Activated CD4-positive, alpha-beta memory T cell treated with anti-CD3 and anti-CD28 coated beads, Interleukin-2, amount 10 ng/mL, durations not matched to agents 7 days and 5 days (primary cell): ENCODE data around the gene TMEM235. TPM values are rescaled to one million over a fixed set of nuclear protein-coding genes. Genes with fewer than 3 reads are reported as not detected.
"Not testable (repeated sequence)": the region's sequence is repeated elsewhere in the genome, so short reads cannot be mapped to it uniquely, and the experiment has no call there.

Experiments used
- CTCF ChIA-PET: fragments of 350-600 bp; sonication (Branson Sonifier 250); formaldehyde crosslinking; loops from one replicate; lab custom pipeline; 2021; ENCODE audit warnings: antibody characterized with exemption, inconsistent platforms; lab: Charles Lee
- POLR2A ChIA-PET: fragments of 350-600 bp; sonication (Branson Sonifier 250); formaldehyde crosslinking; loops from one replicate; lab custom pipeline; 2021; ENCODE audit warnings: antibody characterized with exemption; lab: Charles Lee
- DNase-seq: peaks from one replicate; pipeline ENCODE4 v3.0.0-alpha.2; 2020
- H3K27ac Mint-ChIP-seq: one replicate; pipeline ENCODE4 v1.8.0; 2021; ENCODE audit warnings: mild to moderate bottlenecking, mixed read lengths
- H3K27me3 Mint-ChIP-seq: one replicate; pipeline ENCODE4 v1.8.0; 2021; ENCODE audit warnings: mixed read lengths
- H3K36me3 Mint-ChIP-seq: one replicate; pipeline ENCODE4 v1.8.0; 2021; ENCODE audit warnings: low read depth, mixed read lengths
- H3K4me1 Mint-ChIP-seq: one replicate; pipeline ENCODE4 v1.8.0; 2021; ENCODE audit warnings: mixed read lengths
- H3K4me3 Mint-ChIP-seq: one replicate; pipeline ENCODE4 v1.8.0; 2021; ENCODE audit warnings: mild to moderate bottlenecking, mixed read lengths
- H3K9me3 Mint-ChIP-seq: one replicate; pipeline ENCODE4 v1.8.0; 2021; ENCODE audit warnings: mixed read lengths
- total RNA-seq, 2 experiments: library from RNA; stranded (reverse); gene quantifications; one replicate each; pipeline ENCODE4 v1.2.3, GENCODE V29; 2021

Gene TMEM235
- total RNA-seq, 2 experiments from 2014 or later = not detected

GRCh38 chr17:78234261-78234865 lies 2.9 kb downstream of the TMEM235 start:
- no peak for DNase-seq
- no peak overlapping the region for H3K4me3 Mint-ChIP-seq

GRCh38 chr17:78235022-78235421 lies 3.6 kb downstream of the TMEM235 start:
- POLR2A ChIA-PET, DNase-seq, H3K4me1 Mint-ChIP-seq, H3K9me3 Mint-ChIP-seq, H3K4me3 Mint-ChIP-seq, H3K36me3 Mint-ChIP-seq, H3K27ac Mint-ChIP-seq, CTCF ChIA-PET: not testable (repeated sequence)
- H3K27me3 Mint-ChIP-seq = peaks cover 30% of the 10 kb centered on the region

More at GRCh38 chr17:78234261-78234865, 2.9 kb downstream of the TMEM235 start:
- ChIA-PET CTCF (no interaction called here), POLR2A (no interaction called here)
- H3K27me3 Mint-ChIP-seq = peaks cover 32% of the 10 kb centered on the region
- no peaks in the 10 kb centered on the region for H3K9me3 Mint-ChIP-seq
- no peaks in the 10 kb centered on the region for H3K36me3 Mint-ChIP-seq
- peaks cover 7% of the 10 kb centered on the region for H3K4me1 Mint-ChIP-seq
- no peak overlapping the region for H3K27ac Mint-ChIP-seq

GRCh38 chr17:78235885-78236284 lies 4.5 kb downstream of the TMEM235 start:
- Mint-ChIP-seq H3K27ac (no peak overlapping the region), H3K4me1 (peaks cover 5% of the 10 kb centered on the region), H3K4me3 (no peak overlapping the region), H3K27me3 (peaks cover 22% of the 10 kb centered on the region), H3K9me3 (no peaks in the 10 kb centered on the region), H3K36me3 (no peaks in the 10 kb centered on the region)
- DNase-seq = no peak
- POLR2A ChIA-PET = no interaction called here
- CTCF ChIA-PET = no interaction called here

GRCh38 chr17:78236362-78237127 lies 5.1 kb downstream of the TMEM235 start:
- CTCF ChIA-PET = no interaction called here
- no peak for DNase-seq
- Mint-ChIP-seq H3K27ac (no peak overlapping the region), H3K4me1 (peaks cover 5% of the 10 kb centered on the region), H3K4me3 (no peak overlapping the region), H3K27me3 (peaks cover 15% of the 10 kb centered on the region), H3K9me3 (no peaks in the 10 kb centered on the region), H3K36me3 (no peaks in the 10 kb centered on the region)
- POLR2A ChIA-PET = interaction anchor here (1.1 to 1.3 kb wide), 2 partner anchors 8 to 92 kb away, joined by 3 read pairs; no protein-coding TSS in a partner anchor

GRCh38 chr17:78237401-78238012 lies 6.1 kb downstream of the TMEM235 start:
- POLR2A ChIA-PET = interaction anchor here (1.1 to 1.3 kb wide), 3 partner anchors 9 to 93 kb away, joined by 3 read pairs; no protein-coding TSS in a partner anchor
- no peaks in the 10 kb centered on the region for H3K9me3 Mint-ChIP-seq

GRCh38 chr17:78238823-78239488 lies 7.5 kb downstream of the TMEM235 start:
- ChIA-PET POLR2A (no interaction called here), CTCF (interaction anchor here (1.4 kb wide), 1 partner anchor 13 kb away, joined by 4 read pairs; no protein-coding TSS in a partner anchor)
- Mint-ChIP-seq H3K4me1 (no peaks in the 10 kb centered on the region), H3K9me3 (no peaks in the 10 kb centered on the region), H3K4me3 (no peak overlapping the region), H3K27ac (no peak overlapping the region), H3K36me3 (no peaks in the 10 kb centered on the region), H3K27me3 (peaks cover 1% of the 10 kb centered on the region)
- no peak for DNase-seq

More at GRCh38 chr17:78237401-78238012, 6.1 kb downstream of the TMEM235 start:
- no peak overlapping the region for H3K27ac Mint-ChIP-seq
- CTCF ChIA-PET = interaction anchor here (0.6 to 0.8 kb wide), 2 partner anchors 13 to 14 kb away, joined by 3 to 5 read pairs; no protein-coding TSS in a partner anchor
- H3K4me1 Mint-ChIP-seq = peaks cover 3% of the 10 kb centered on the region
- H3K4me3 Mint-ChIP-seq = no peak overlapping the region
- peaks cover 9% of the 10 kb centered on the region for H3K27me3 Mint-ChIP-seq
- no peak for DNase-seq
- H3K36me3 Mint-ChIP-seq = no peaks in the 10 kb centered on the region

DNA sequence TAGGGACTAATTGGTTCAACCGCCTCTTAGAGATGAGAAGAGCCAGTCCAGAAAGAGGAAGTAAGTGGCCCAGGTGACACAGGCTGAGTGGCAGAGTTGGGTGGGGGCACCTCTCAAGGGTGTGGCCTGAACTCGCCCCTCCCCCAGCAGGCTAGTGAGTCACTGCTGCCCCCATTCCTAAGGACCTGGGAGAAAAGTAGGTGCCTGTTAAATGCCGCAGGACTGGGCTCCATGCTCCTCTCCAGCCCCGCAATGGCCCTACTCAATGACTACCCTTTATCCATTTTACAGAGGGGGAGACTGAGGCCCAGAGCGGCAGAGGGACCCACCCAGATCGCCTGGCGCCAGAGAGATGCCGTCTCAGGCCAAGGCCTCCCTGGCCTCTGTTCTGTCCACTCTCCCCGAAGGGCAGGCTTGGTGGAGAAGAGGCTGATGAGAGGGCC lies 8.1 kb downstream of the TMEM235 start:
- Mint-ChIP-seq H3K4me1 (no peaks in the 10 kb centered on the region), H3K36me3 (no peaks in the 10 kb centered on the region), H3K9me3 (no peaks in the 10 kb centered on the region), H3K4me3 (no peak overlapping the region), H3K27me3 (no peaks in the 10 kb centered on the region), H3K27ac (no peak overlapping the region)
- POLR2A ChIA-PET = no interaction called here
- no peak for DNase-seq
- CTCF ChIA-PET = interaction anchor here (1.4 kb wide), 1 partner anchor 12 kb away, joined by 4 read pairs; no protein-coding TSS in a partner anchor

DNA sequence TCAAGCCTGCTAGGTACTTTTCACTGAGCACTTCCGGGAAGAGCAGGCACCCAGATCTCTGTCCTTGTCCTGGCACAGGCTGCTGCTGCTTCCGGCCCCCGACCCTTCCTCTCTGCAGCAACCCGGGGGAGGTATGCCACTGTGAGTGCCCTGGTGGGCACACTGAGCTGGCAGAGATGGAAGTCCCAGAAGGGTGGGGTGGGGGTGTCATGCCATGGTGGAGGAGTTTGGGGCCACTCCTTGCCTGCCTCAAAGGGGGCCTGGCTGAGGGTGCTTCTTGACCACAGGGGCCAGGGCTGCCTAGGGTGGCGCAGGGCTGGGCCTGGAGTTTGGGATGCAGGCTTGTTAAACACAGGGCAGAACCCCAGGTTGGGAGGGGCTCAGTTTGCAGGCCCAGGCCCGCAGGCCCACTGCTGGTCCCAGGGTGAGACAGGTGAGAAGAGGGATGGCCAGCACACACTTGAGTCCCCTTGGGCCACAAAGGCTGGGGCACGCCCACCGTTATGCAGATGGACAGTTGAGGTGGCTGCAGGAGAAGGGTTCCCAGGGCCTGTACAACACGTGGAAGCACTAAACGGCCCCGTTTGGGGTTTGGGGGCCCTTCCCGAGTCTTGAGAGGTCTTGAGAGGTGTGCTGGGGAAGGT lies 8.7 kb downstream of the TMEM235 start:
- Mint-ChIP-seq H3K9me3 (no peaks in the 10 kb centered on the region), H3K4me1 (no peaks in the 10 kb centered on the region), H3K27me3 (no peaks in the 10 kb centered on the region), H3K4me3 (no peak overlapping the region), H3K27ac (no peak overlapping the region), H3K36me3 (no peaks in the 10 kb centered on the region)
- CTCF ChIA-PET = no interaction called here
- no peak for DNase-seq
- POLR2A ChIA-PET = no interaction called here

GRCh38 chr17:78240839-78241238 lies 9.4 kb downstream of the TMEM235 start:
- Mint-ChIP-seq H3K27ac (no peak overlapping the region), H3K27me3 (no peaks in the 10 kb centered on the region), H3K4me1 (no peaks in the 10 kb centered on the region), H3K36me3 (no peaks in the 10 kb centered on the region), H3K4me3 (no peak overlapping the region), H3K9me3 (no peaks in the 10 kb centered on the region)
- DNase-seq = no peak
- CTCF ChIA-PET = no interaction called here
- POLR2A ChIA-PET = no interaction called here

GRCh38 chr17:78241277-78242023 lies 10.0 kb downstream of the TMEM235 start:
- no peaks in the 10 kb centered on the region for H3K27me3 Mint-ChIP-seq
- no peak overlapping the region for H3K27ac Mint-ChIP-seq
- H3K4me3 Mint-ChIP-seq = no peak overlapping the region
- DNase-seq = no peak
- ChIA-PET POLR2A (no interaction called here), CTCF (interaction anchor here (2.2 kb wide), 1 partner anchor 10 kb away, joined by 9 read pairs; no protein-coding TSS in a partner anchor)
- no peaks in the 10 kb centered on the region for H3K36me3 Mint-ChIP-seq
- no peaks in the 10 kb centered on the region for H3K9me3 Mint-ChIP-seq
- no peaks in the 10 kb centered on the region for H3K4me1 Mint-ChIP-seq

- Mint-ChIP-seq H3K4me1 (no peaks in the 10 kb centered on the region), H3K36me3 (no peaks in the 10 kb centered on the region), H3K9me3 (no peaks in the 10 kb centered on the region), H3K27ac (no peak overlapping the region), H3K4me3 (no peak overlapping the region), H3K27me3 (peaks cover under 1% of the 10 kb centered on the region)
- ChIA-PET CTCF (interaction anchor here (1.2 to 2.2 kb wide), 2 partner anchors 9 to 23 kb away, joined by 3 to 9 read pairs; no protein-coding TSS in a partner anchor), POLR2A (no interaction called here)
- no peak for DNase-seq
Observed at GRCh38 chr17:78242024-78242742, 10.8 kb downstream of the TMEM235 start.
